ENCODE results near the gene MTHFSD. TPM values are rescaled to one million over a fixed set of nuclear protein-coding genes. Genes with fewer than 3 reads are reported as not detected.
A peak's percentile ranks its signal among the peaks of the same experiment; 100 is the strongest.

The MTHFSD gene
- total RNA-seq, 2 donors from 2014 or later = 23.7 to 43.8 TPM

GRCh38 chr16:86575754-86576557, 20.9 kb upstream of the MTHFSD start:
- Histone ChIP-seq H3K4me1 (replicated peaks) (no peaks in the 10 kb centered on the region), H3K9me3 (no peaks in the 10 kb centered on the region), H3K27ac (peak overlapping the region in 1 of 2 donors; percentile 22), H3K27me3 (replicated peaks; ENCODE audit: insufficient read depth) (peaks cover 41% of the 10 kb centered on the region), H3K4me3 (no peak overlapping the region), H3K36me3 (no peaks in the 10 kb centered on the region)
- under 1% methylated on average over 54 of the region's 54 CpGs for WGBS
- TF ChIP-seq POLR2AphosphoS5 (IDR thresholded peaks at IDR 0.05) (no peak), CTCF (IDR thresholded peaks at IDR 0.05) (peak in 2 of 4 experiments; percentile 20 to 64), POLR2A (IDR thresholded peaks at IDR 0.05) (peak; percentile 60)
- no peak for DNase-seq (ENCODE audit: low spot score)
- intact Hi-C loops (cut with DNase I) = no loop called here

DNA sequence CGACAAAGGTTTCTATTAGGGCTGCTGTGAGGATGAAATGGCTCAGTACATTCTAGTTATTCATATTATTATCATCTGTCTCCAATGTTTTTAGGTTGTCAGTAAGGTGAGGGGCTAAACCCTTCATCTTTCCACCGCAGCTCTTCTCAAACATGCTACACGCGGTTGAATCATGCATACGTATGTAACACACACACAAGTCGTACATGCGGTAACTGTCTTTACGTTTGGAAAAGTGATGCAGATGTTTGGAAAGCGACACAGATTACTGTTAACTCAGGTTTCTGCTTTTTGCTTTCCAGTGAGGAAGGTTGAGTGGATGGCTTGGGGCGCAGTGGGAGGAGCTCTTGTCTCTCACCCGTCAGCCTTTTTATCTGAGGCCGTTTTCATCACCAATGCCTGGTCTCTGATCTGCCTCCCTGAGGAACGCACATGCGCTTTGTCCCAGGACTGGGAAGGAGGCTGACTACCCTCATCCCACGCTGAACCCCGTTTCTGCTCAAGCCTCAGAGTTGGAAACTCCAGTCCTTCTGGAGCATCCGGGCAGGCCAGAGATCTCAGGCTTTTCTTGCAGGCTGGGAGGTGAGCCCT, 20.2 kb upstream of the MTHFSD start:
- Histone ChIP-seq H3K27ac (no peak overlapping the region), H3K4me1 (replicated peaks) (no peaks in the 10 kb centered on the region), H3K4me3 (no peak overlapping the region), H3K27me3 (replicated peaks; ENCODE audit: insufficient read depth) (peaks cover 49% of the 10 kb centered on the region), H3K9me3 (no peaks in the 10 kb centered on the region), H3K36me3 (no peaks in the 10 kb centered on the region)
- intact Hi-C loops (cut with DNase I) = no loop called here
- DNase-seq (ENCODE audit: low spot score) = no peak
- no peak for TF ChIP-seq CTCF (IDR thresholded peaks at IDR 0.05)
- no peak for TF ChIP-seq POLR2A (IDR thresholded peaks at IDR 0.05)
- no peak for TF ChIP-seq POLR2AphosphoS5 (IDR thresholded peaks at IDR 0.05)
- 79% methylated on average over 17 of the region's 17 CpGs for WGBS

- Histone ChIP-seq H3K36me3 (no peaks in the 10 kb centered on the region), H3K4me3 (no peak overlapping the region), H3K4me1 (replicated peaks) (no peaks in the 10 kb centered on the region), H3K9me3 (no peaks in the 10 kb centered on the region), H3K27ac (no peak overlapping the region), H3K27me3 (replicated peaks; ENCODE audit: insufficient read depth) (peaks cover 45% of the 10 kb centered on the region)
- WGBS = 94% methylated on average over 4 of the region's 4 CpGs
- no peak for DNase-seq (ENCODE audit: low spot score)
- intact Hi-C loops (cut with DNase I) = no loop called here
- TF ChIP-seq CTCF (IDR thresholded peaks at IDR 0.05) = no peak
- TF ChIP-seq POLR2A (IDR thresholded peaks at IDR 0.05) = no peak
- TF ChIP-seq POLR2AphosphoS5 (IDR thresholded peaks at IDR 0.05) = no peak
Observed at GRCh38 chr16:86574646-86575045, 19.6 kb upstream of the MTHFSD start.

GRCh38 chr16:86573646-86574508, 18.8 kb upstream of the MTHFSD start:
- intact Hi-C loops (cut with DNase I) = no loop called here
- H3K4me3 ChIP-seq = no peak overlapping the region
- no peak for TF ChIP-seq POLR2AphosphoS5 (IDR thresholded peaks at IDR 0.05)
- H3K9me3 ChIP-seq = no peaks in the 10 kb centered on the region
- DNase-seq (ENCODE audit: low spot score) = no peak
- no peaks in the 10 kb centered on the region for H3K36me3 ChIP-seq
- WGBS = 78% methylated on average over 13 of the region's 13 CpGs
- H3K27me3 ChIP-seq (replicated peaks; ENCODE audit: insufficient read depth) = peaks cover 41% of the 10 kb centered on the region
- H3K27ac ChIP-seq = no peak overlapping the region
- no peaks in the 10 kb centered on the region for H3K4me1 ChIP-seq (replicated peaks)

GRCh38 chr16:86573215-86573614, 18.2 kb upstream of the MTHFSD start:
- H3K4me1 ChIP-seq (replicated peaks) = no peaks in the 10 kb centered on the region
- no peak overlapping the region for H3K27ac ChIP-seq
- H3K27me3 ChIP-seq (replicated peaks; ENCODE audit: insufficient read depth) = peaks cover 43% of the 10 kb centered on the region
- H3K9me3 ChIP-seq = no peaks in the 10 kb centered on the region
- WGBS = 56% methylated on average over 8 of the region's 8 CpGs
- no peak for TF ChIP-seq POLR2AphosphoS5 (IDR thresholded peaks at IDR 0.05)
- no peak for TF ChIP-seq CTCF (IDR thresholded peaks at IDR 0.05)
- TF ChIP-seq POLR2A (IDR thresholded peaks at IDR 0.05) = no peak
- H3K36me3 ChIP-seq = no peaks in the 10 kb centered on the region
- no peak for DNase-seq (ENCODE audit: low spot score)
- H3K4me3 ChIP-seq = no peak overlapping the region
- intact Hi-C loops (cut with DNase I) = no loop called here
